ENCODE measurements around the gene PDE8B. TPM values are rescaled to one million over a fixed set of nuclear protein-coding genes. Genes with fewer than 3 reads are reported as not detected.

Gene PDE8B
- total and polyA plus RNA-seq, 2 donors = 0.38 to 1.5 TPM

GRCh38 chr5:77267496-77267895 lies 57.0 kb downstream of the PDE8B start:
- 89% methylated on average over 3 of the region's 3 CpGs for WGBS
- no peaks in the 10 kb centered on the region for H3K27me3 ChIP-seq (ENCODE audit: control insufficient read depth in 2 of 2, insufficient read depth in 1 of 2, low read length in 1 of 2)
- no peaks in the 10 kb centered on the region for H3K36me3 ChIP-seq (ENCODE audit: control insufficient read depth in 2 of 2, insufficient read depth in 2 of 2, low read length in 1 of 2)
- H3K27ac ChIP-seq (ENCODE audit: low read depth in 1 of 2, low read length in 1 of 2) = no peak overlapping the region
- no peak overlapping the region for H3K4me3 ChIP-seq (ENCODE audit: low read length in 2 of 2)
- no peak for DNase-seq (ENCODE audit: low read depth in 6 of 9, low spot score in 9 of 9)
- H3K4me1 ChIP-seq (ENCODE audit: control insufficient read depth in 2 of 2, insufficient read depth in 2 of 2, low read length in 2 of 2) = no peaks in the 10 kb centered on the region
- no peaks in the 10 kb centered on the region for H3K9me3 ChIP-seq (ENCODE audit: control insufficient read depth in 2 of 2, insufficient read depth in 1 of 2, low read length in 1 of 2)

- WGBS = 87% methylated on average over 1 of the region's 1 CpG
Measured at GRCh38 chr5:77272206-77272605, 61.7 kb downstream of the PDE8B start.

GRCh38 chr5:77277759-77278158 lies 67.3 kb downstream of the PDE8B start:
- Histone ChIP-seq H3K27me3 (ENCODE audit: control insufficient read depth in 2 of 2, insufficient read depth in 1 of 2, low read length in 1 of 2) (no peaks in the 10 kb centered on the region), H3K4me1 (ENCODE audit: control insufficient read depth in 2 of 2, insufficient read depth in 2 of 2, low read length in 2 of 2) (no peaks in the 10 kb centered on the region), H3K27ac (ENCODE audit: low read depth in 1 of 2, low read length in 1 of 2) (no peak overlapping the region), H3K9me3 (ENCODE audit: control insufficient read depth in 2 of 2, insufficient read depth in 1 of 2, low read length in 1 of 2) (no peaks in the 10 kb centered on the region), H3K4me3 (ENCODE audit: low read length in 2 of 2) (no peak overlapping the region), H3K36me3 (ENCODE audit: control insufficient read depth in 2 of 2, insufficient read depth in 2 of 2, low read length in 1 of 2) (no peaks in the 10 kb centered on the region)
- WGBS = 96% methylated on average over 4 of the region's 4 CpGs
- DNase-seq (ENCODE audit: low read depth in 6 of 9, low spot score in 9 of 9) = no peak

More at GRCh38 chr5:77272206-77272605, 61.7 kb downstream of the PDE8B start:
- no peak for DNase-seq (ENCODE audit: low read depth in 6 of 9, low spot score in 9 of 9)
- H3K4me1 ChIP-seq (ENCODE audit: control insufficient read depth in 2 of 2, insufficient read depth in 2 of 2, low read length in 2 of 2) = no peaks in the 10 kb centered on the region
- H3K4me3 ChIP-seq (ENCODE audit: low read length in 2 of 2) = no peak overlapping the region
- no peaks in the 10 kb centered on the region for H3K27me3 ChIP-seq (ENCODE audit: control insufficient read depth in 2 of 2, insufficient read depth in 1 of 2, low read length in 1 of 2)
- no peaks in the 10 kb centered on the region for H3K36me3 ChIP-seq (ENCODE audit: control insufficient read depth in 2 of 2, insufficient read depth in 2 of 2, low read length in 1 of 2)
- no peaks in the 10 kb centered on the region for H3K9me3 ChIP-seq (ENCODE audit: control insufficient read depth in 2 of 2, insufficient read depth in 1 of 2, low read length in 1 of 2)
- no peak overlapping the region for H3K27ac ChIP-seq (ENCODE audit: low read depth in 1 of 2, low read length in 1 of 2)

- Histone ChIP-seq H3K36me3 (ENCODE audit: control insufficient read depth in 2 of 2, insufficient read depth in 2 of 2, low read length in 1 of 2) (no peaks in the 10 kb centered on the region), H3K4me1 (ENCODE audit: control insufficient read depth in 2 of 2, insufficient read depth in 2 of 2, low read length in 2 of 2) (no peaks in the 10 kb centered on the region), H3K4me3 (ENCODE audit: low read length in 2 of 2) (no peak overlapping the region), H3K9me3 (ENCODE audit: control insufficient read depth in 2 of 2, insufficient read depth in 1 of 2, low read length in 1 of 2) (no peaks in the 10 kb centered on the region), H3K27ac (ENCODE audit: low read depth in 1 of 2, low read length in 1 of 2) (no peak overlapping the region), H3K27me3 (ENCODE audit: control insufficient read depth in 2 of 2, insufficient read depth in 1 of 2, low read length in 1 of 2) (no peaks in the 10 kb centered on the region)
- DNase-seq (ENCODE audit: low read depth in 6 of 9, low spot score in 9 of 9) = no peak
- 94% methylated on average over 3 of the region's 3 CpGs for WGBS
Measured at GRCh38 chr5:77280036-77280435, 69.6 kb downstream of the PDE8B start.

- Histone ChIP-seq H3K36me3 (ENCODE audit: control insufficient read depth in 2 of 2, insufficient read depth in 2 of 2, low read length in 1 of 2) (no peaks in the 10 kb centered on the region), H3K9me3 (ENCODE audit: control insufficient read depth in 2 of 2, insufficient read depth in 1 of 2, low read length in 1 of 2) (no peaks in the 10 kb centered on the region), H3K4me3 (ENCODE audit: low read length in 2 of 2) (no peak overlapping the region), H3K4me1 (ENCODE audit: control insufficient read depth in 2 of 2, insufficient read depth in 2 of 2, low read length in 2 of 2) (no peaks in the 10 kb centered on the region), H3K27me3 (ENCODE audit: control insufficient read depth in 2 of 2, insufficient read depth in 1 of 2, low read length in 1 of 2) (no peaks in the 10 kb centered on the region), H3K27ac (ENCODE audit: low read depth in 1 of 2, low read length in 1 of 2) (no peak overlapping the region)
- 89% methylated on average over 3 of the region's 3 CpGs for WGBS
- DNase-seq (ENCODE audit: low read depth in 6 of 9, low spot score in 9 of 9) = no peak
Measured at GRCh38 chr5:77281969-77282336, 71.5 kb downstream of the PDE8B start.

GRCh38 chr5:77282337-77283027 lies 72.0 kb downstream of the PDE8B start:
- no peak for DNase-seq (ENCODE audit: low read depth in 6 of 9, low spot score in 9 of 9)
- Histone ChIP-seq H3K4me3 (ENCODE audit: low read length in 2 of 2) (no peak overlapping the region), H3K27ac (ENCODE audit: low read depth in 1 of 2, low read length in 1 of 2) (no peak overlapping the region), H3K27me3 (ENCODE audit: control insufficient read depth in 2 of 2, insufficient read depth in 1 of 2, low read length in 1 of 2) (no peaks in the 10 kb centered on the region), H3K9me3 (ENCODE audit: control insufficient read depth in 2 of 2, insufficient read depth in 1 of 2, low read length in 1 of 2) (no peaks in the 10 kb centered on the region), H3K36me3 (ENCODE audit: control insufficient read depth in 2 of 2, insufficient read depth in 2 of 2, low read length in 1 of 2) (no peaks in the 10 kb centered on the region), H3K4me1 (ENCODE audit: control insufficient read depth in 2 of 2, insufficient read depth in 2 of 2, low read length in 2 of 2) (no peaks in the 10 kb centered on the region)
- WGBS = 93% methylated on average over 11 of the region's 11 CpGs

- no peak for DNase-seq (ENCODE audit: low read depth in 6 of 9, low spot score in 9 of 9)
Measured at GRCh38 chr5:77285251-77285841, 74.9 kb downstream of the PDE8B start.

GRCh38 chr5:77292026-77292757 lies 81.7 kb downstream of the PDE8B start:
- H3K9me3 ChIP-seq (ENCODE audit: control insufficient read depth in 2 of 2, insufficient read depth in 1 of 2, low read length in 1 of 2) = no peaks in the 10 kb centered on the region
- H3K36me3 ChIP-seq (ENCODE audit: control insufficient read depth in 2 of 2, insufficient read depth in 2 of 2, low read length in 1 of 2) = no peaks in the 10 kb centered on the region
- H3K4me3 ChIP-seq (ENCODE audit: low read length in 2 of 2) = no peak overlapping the region
- 97% methylated on average over 3 of the region's 3 CpGs for WGBS
- no peak overlapping the region for H3K27ac ChIP-seq (ENCODE audit: low read depth in 1 of 2, low read length in 1 of 2)
- H3K27me3 ChIP-seq (ENCODE audit: control insufficient read depth in 2 of 2, insufficient read depth in 1 of 2, low read length in 1 of 2) = no peaks in the 10 kb centered on the region
- H3K4me1 ChIP-seq (ENCODE audit: control insufficient read depth in 2 of 2, insufficient read depth in 2 of 2, low read length in 2 of 2) = peaks cover 0 to 2% of the 10 kb centered on the region in 2 donors
- no peak for DNase-seq (ENCODE audit: low read depth in 6 of 9, low spot score in 9 of 9)

More at GRCh38 chr5:77285251-77285841, 74.9 kb downstream of the PDE8B start:
- Histone ChIP-seq H3K4me1 (ENCODE audit: control insufficient read depth in 2 of 2, insufficient read depth in 2 of 2, low read length in 2 of 2) (no peaks in the 10 kb centered on the region), H3K4me3 (ENCODE audit: low read length in 2 of 2) (no peak overlapping the region), H3K9me3 (ENCODE audit: control insufficient read depth in 2 of 2, insufficient read depth in 1 of 2, low read length in 1 of 2) (no peaks in the 10 kb centered on the region), H3K27ac (ENCODE audit: low read depth in 1 of 2, low read length in 1 of 2) (no peak overlapping the region), H3K27me3 (ENCODE audit: control insufficient read depth in 2 of 2, insufficient read depth in 1 of 2, low read length in 1 of 2) (no peaks in the 10 kb centered on the region), H3K36me3 (ENCODE audit: control insufficient read depth in 2 of 2, insufficient read depth in 2 of 2, low read length in 1 of 2) (no peaks in the 10 kb centered on the region)
- WGBS = 78% methylated on average over 4 of the region's 4 CpGs

GRCh38 chr5:77294185-77294584 lies 83.7 kb downstream of the PDE8B start:
- Histone ChIP-seq H3K4me1 (ENCODE audit: control insufficient read depth in 2 of 2, insufficient read depth in 2 of 2, low read length in 2 of 2) (peaks cover 0 to 2% of the 10 kb centered on the region in 2 donors), H3K27ac (ENCODE audit: low read depth in 1 of 2, low read length in 1 of 2) (no peak overlapping the region), H3K36me3 (ENCODE audit: control insufficient read depth in 2 of 2, insufficient read depth in 2 of 2, low read length in 1 of 2) (no peaks in the 10 kb centered on the region), H3K27me3 (ENCODE audit: control insufficient read depth in 2 of 2, insufficient read depth in 1 of 2, low read length in 1 of 2) (no peaks in the 10 kb centered on the region), H3K4me3 (ENCODE audit: low read length in 2 of 2) (no peak overlapping the region), H3K9me3 (ENCODE audit: control insufficient read depth in 2 of 2, insufficient read depth in 1 of 2, low read length in 1 of 2) (no peaks in the 10 kb centered on the region)
- WGBS = 39% methylated on average over 3 of the region's 3 CpGs
- DNase-seq (ENCODE audit: low read depth in 6 of 9, low spot score in 9 of 9) = peak in 1 of 9 donors; percentile 4
